DOHH2 (cell line): ENCODE measurements around the gene CTU1.

Experiments
- H3F3A ChIP-seq: fragments of 200-600 bp; sonication (generic), shearing (Covaris generic); 2 replicates; pipeline ENCODE4 v1.6.0; 2016; ENCODE audit warnings: antibody characterized with exemption, mild to moderate bottlenecking; ENCODE audit not compliant: control insufficient read depth, insufficient read depth
- H3K27ac ChIP-seq: fragments of 200-600 bp; sonication (generic); 2 replicates; pipeline ENCODE4 v1.5.1; 2014; ENCODE audit warnings: low read depth, mild to moderate bottlenecking, low read length, moderate library complexity
- H3K27me3 ChIP-seq: fragments of 200-600 bp; sonication (generic); 2 replicates; pipeline ENCODE4 v1.6.1; 2014; ENCODE audit warnings: mild to moderate bottlenecking, low read length, mixed read lengths; ENCODE audit not compliant: control insufficient read depth
- H3K36me3 ChIP-seq: fragments of 200-600 bp; sonication (generic); 2 replicates; pipeline ENCODE4 v1.6.1; 2014; ENCODE audit warnings: mild to moderate bottlenecking, low read length, moderate library complexity, mixed read lengths; ENCODE audit not compliant: control insufficient read depth
- H3K4me1 ChIP-seq: fragments of 200-600 bp; sonication (generic); 2 replicates; pipeline ENCODE4 v1.6.1; 2014; ENCODE audit warnings: mild to moderate bottlenecking, low read length, mixed read lengths; ENCODE audit not compliant: control insufficient read depth
- H3K4me2 ChIP-seq: fragments of 200-600 bp; sonication (generic); 2 replicates; pipeline ENCODE4 v1.6.0; 2014; ENCODE audit warnings: mild to moderate bottlenecking, low read length, moderate library complexity
- H3K4me3 ChIP-seq: fragments of 200-600 bp; sonication (generic); 2 replicates; pipeline ENCODE4 v1.5.1; 2014; ENCODE audit warnings: mild to moderate bottlenecking, low read length, mixed read lengths
- H3K79me2 ChIP-seq: fragments of 200-600 bp; sonication (generic); 2 replicates; pipeline ENCODE4 v1.6.1; 2014; ENCODE audit warnings: mild to moderate bottlenecking, low read length, mixed read lengths; ENCODE audit not compliant: control insufficient read depth
- H3K9me2 ChIP-seq: fragments of 200-600 bp; sonication (generic); replicated peaks from 2 replicates; pipeline ENCODE4 v1.6.1; 2014; ENCODE audit warnings: mild to moderate bottlenecking, low read length, mixed read lengths; ENCODE audit not compliant: control insufficient read depth
- H3K9me3 ChIP-seq: fragments of 200-600 bp; sonication (generic); 2 replicates; pipeline ENCODE4 v1.6.1; 2014; ENCODE audit warnings: antibody characterized with exemption, low read length, mixed read lengths; ENCODE audit not compliant: control insufficient read depth, insufficient read depth
- H4K20me1 ChIP-seq: fragments of 200-600 bp; sonication (generic); 2 replicates; pipeline ENCODE4 v1.6.0; 2014; ENCODE audit warnings: low read depth, mild to moderate bottlenecking, antibody characterized with exemption, low read length, moderate library complexity; ENCODE audit not compliant: control insufficient read depth, insufficient read depth
- EZH2phosphoT487 ChIP-seq: fragments of 200-600 bp; sonication (generic); IDR thresholded peaks from 2 replicates; pipeline ENCODE4 v1.6.1; 2017; ENCODE audit warnings: borderline replicate concordance, mild to moderate bottlenecking, antibody characterized with exemption, low read length, moderate library complexity, mixed read lengths
- TF ChIP-seq, protein P1 (sequence below): fragments of 200-600 bp; sonication (generic); IDR thresholded peaks from one replicate; pipeline ENCODE4 v1.5.1; 2014; ENCODE audit warnings: antibody characterized with exemption, mild to moderate bottlenecking, low read depth, low read length; ENCODE audit not compliant: poor library complexity, severe bottlenecking

The CTU1 gene

GRCh38 chr19:51078104-51078503, 30.1 kb downstream of the CTU1 start:
- Histone ChIP-seq H3K27me3 (no peaks in the 10 kb centered on the region), H3F3A (no peaks in the 10 kb centered on the region), H3K9me2 (no peaks in the 10 kb centered on the region), H3K9me3 (peaks cover 11% of the 10 kb centered on the region; the same call in 1 of the 2 replicates), H3K4me3 (no peak overlapping the region), H3K36me3 (no peaks in the 10 kb centered on the region), H3K4me2 (no peak overlapping the region), H3K27ac (no peak overlapping the region), H3K4me1 (no peaks in the 10 kb centered on the region), H4K20me1 (no peaks in the 10 kb centered on the region), H3K79me2 (no peaks in the 10 kb centered on the region)
- TF ChIP-seq, protein P1, sequence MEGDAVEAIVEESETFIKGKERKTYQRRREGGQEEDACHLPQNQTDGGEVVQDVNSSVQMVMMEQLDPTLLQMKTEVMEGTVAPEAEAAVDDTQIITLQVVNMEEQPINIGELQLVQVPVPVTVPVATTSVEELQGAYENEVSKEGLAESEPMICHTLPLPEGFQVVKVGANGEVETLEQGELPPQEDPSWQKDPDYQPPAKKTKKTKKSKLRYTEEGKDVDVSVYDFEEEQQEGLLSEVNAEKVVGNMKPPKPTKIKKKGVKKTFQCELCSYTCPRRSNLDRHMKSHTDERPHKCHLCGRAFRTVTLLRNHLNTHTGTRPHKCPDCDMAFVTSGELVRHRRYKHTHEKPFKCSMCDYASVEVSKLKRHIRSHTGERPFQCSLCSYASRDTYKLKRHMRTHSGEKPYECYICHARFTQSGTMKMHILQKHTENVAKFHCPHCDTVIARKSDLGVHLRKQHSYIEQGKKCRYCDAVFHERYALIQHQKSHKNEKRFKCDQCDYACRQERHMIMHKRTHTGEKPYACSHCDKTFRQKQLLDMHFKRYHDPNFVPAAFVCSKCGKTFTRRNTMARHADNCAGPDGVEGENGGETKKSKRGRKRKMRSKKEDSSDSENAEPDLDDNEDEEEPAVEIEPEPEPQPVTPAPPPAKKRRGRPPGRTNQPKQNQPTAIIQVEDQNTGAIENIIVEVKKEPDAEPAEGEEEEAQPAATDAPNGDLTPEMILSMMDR: no peak
- TF ChIP-seq EZH2phosphoT487: no peak

DNA sequence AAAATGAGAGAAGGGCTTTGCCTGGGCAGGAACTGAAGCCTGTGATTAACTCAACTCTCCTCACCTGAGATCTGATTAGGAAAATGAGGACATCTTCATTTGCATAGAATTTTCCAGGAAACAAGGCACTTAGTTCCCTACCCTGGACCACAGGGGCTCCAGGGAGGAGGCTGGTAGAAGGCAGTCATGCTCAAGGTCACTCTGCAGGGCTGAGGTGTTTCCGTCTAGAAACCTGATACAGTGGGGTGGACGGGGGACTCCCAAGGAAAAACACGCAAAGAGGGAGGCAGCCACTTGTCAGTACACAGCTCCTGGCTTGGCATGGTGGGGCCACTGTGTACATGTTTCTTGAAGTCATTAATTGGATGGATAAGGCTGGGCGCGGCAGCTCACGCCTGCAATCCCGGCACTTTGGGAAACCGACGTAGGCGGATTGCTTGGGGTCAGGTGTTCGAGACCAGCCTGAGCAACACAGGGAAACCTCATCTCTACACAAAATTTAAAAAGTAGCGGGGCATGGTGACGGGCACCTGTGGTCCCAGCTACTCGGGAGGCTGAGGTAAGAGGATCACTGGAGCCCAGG, 31.5 kb downstream of the CTU1 start:
- Histone ChIP-seq H3K4me3 (no peak overlapping the region), H3K4me2 (no peak overlapping the region), H3K4me1 (no peaks in the 10 kb centered on the region), H3K27ac (no peak overlapping the region), H3K9me3 (peaks cover 12% of the 10 kb centered on the region; the same call in 1 of the 2 replicates), H4K20me1 (no peaks in the 10 kb centered on the region), H3K36me3 (no peaks in the 10 kb centered on the region), H3K9me2 (no peaks in the 10 kb centered on the region), H3K79me2 (no peaks in the 10 kb centered on the region), H3K27me3 (no peaks in the 10 kb centered on the region), H3F3A (no peaks in the 10 kb centered on the region)
- TF ChIP-seq, protein P1: no peak

DNA sequence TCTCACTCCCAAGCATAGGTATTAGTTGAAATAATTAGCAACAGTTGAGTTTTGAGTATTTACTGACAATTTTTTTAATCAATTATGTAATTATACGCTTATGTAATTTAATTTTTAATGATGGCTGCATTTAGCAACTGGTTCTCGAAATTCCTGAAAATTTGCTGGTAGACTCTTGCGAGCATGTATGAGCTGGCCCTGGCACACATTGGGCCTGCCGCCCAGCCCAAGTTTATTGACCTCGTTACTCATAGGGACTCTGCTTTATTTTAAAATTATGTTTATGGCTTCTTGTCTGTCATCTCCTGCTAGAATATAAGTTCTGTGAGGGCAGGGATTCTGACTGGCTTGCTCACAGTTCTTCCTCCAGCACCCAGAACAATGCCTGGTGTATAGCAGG, 32.2 kb downstream of the CTU1 start:
- H3K4me3 ChIP-seq: no peak overlapping the region
- no peaks in the 10 kb centered on the region for H3K4me1 ChIP-seq
- H3F3A ChIP-seq: no peaks in the 10 kb centered on the region
- peaks cover 12% of the 10 kb centered on the region; the same call in 1 of the 2 replicates for H3K9me3 ChIP-seq
- H4K20me1 ChIP-seq: no peaks in the 10 kb centered on the region
- H3K9me2 ChIP-seq: no peaks in the 10 kb centered on the region
- no peak overlapping the region for H3K27ac ChIP-seq
- no peaks in the 10 kb centered on the region for H3K79me2 ChIP-seq
- no peak for TF ChIP-seq EZH2phosphoT487
- TF ChIP-seq, protein P1: no peak
- no peaks in the 10 kb centered on the region for H3K27me3 ChIP-seq
- H3K36me3 ChIP-seq: no peaks in the 10 kb centered on the region
- H3K4me2 ChIP-seq: no peak overlapping the region
